ENCODE results near the gene AMACR. TPM values are rescaled to one million over a fixed set of nuclear protein-coding genes. Genes with fewer than 3 reads are reported as not detected.

Gene AMACR
- total and polyA plus RNA-seq, 2 of the 8 experiments (the other 6 are each of a cell fraction or from before 2014, with no cell fraction given) = 9.1 to 12.6 TPM

DNA sequence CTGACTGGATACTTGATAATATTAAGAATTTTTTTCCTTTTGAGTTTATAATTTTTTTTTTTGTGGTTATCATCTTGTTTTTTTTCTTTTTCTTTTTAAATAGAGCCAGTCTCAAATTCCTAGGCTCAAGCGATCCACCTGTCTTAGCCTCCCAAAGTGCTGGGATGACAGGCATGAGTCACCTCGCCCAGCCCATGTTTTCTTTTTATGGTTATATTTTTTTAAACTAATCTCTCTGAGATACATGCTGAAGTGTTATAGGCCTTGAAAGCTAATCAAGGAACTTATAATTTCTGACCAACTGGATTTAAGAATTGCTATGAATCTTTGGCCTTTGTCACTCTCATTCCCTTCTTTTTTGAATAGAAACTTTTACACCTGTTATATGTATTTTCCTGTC lies 6.8 kb upstream of the AMACR start:
- TF ChIP-seq POLR2A (IDR thresholded peaks at IDR 0.05; ENCODE audit: control extremely low read depth in 1 of 2, low read depth in 2 of 2, low read length in 2 of 2) (no peak), KDM5A (IDR thresholded peaks at IDR 0.05; ENCODE audit: low read length) (no peak), EZH2 (IDR thresholded peaks at IDR 0.05; ENCODE audit: low read depth, low read length, severe bottlenecking) (no peak), CREB1 (IDR thresholded peaks at IDR 0.05) (no peak), EGR1 (IDR thresholded peaks at IDR 0.05; ENCODE audit: borderline replicate concordance, low read depth, low read length) (no peak), TAF7 (optimal IDR thresholded peaks at IDR 0.05; ENCODE audit: borderline replicate concordance, low read depth, low read length) (no peak), SIN3A (conservative IDR thresholded peaks at IDR 0.05 in 1 of 2, IDR thresholded peaks at IDR 0.05 in 1 of 2; ENCODE audit: low read depth in 1 of 2, low read length in 2 of 2) (no peak), SP4 (IDR thresholded peaks at IDR 0.05; ENCODE audit: low read length) (no peak), BACH1 (IDR thresholded peaks at IDR 0.05; ENCODE audit: low read length) (no peak)
- TF ChIP-seq, protein P1, sequence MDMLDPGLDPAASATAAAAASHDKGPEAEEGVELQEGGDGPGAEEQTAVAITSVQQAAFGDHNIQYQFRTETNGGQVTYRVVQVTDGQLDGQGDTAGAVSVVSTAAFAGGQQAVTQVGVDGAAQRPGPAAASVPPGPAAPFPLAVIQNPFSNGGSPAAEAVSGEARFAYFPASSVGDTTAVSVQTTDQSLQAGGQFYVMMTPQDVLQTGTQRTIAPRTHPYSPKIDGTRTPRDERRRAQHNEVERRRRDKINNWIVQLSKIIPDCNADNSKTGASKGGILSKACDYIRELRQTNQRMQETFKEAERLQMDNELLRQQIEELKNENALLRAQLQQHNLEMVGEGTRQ (IDR thresholded peaks at IDR 0.05; ENCODE audit: low read length) = no peak
- TF ChIP-seq, protein P2, sequence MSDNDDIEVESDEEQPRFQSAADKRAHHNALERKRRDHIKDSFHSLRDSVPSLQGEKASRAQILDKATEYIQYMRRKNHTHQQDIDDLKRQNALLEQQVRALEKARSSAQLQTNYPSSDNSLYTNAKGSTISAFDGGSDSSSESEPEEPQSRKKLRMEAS (IDR thresholded peaks at IDR 0.05) = no peak

More for the DNA sequence above, 6.8 kb upstream of the AMACR start:
- no peaks in the 10 kb centered on the region for H3K23me2 ChIP-seq (ENCODE audit: low read depth, low read length)
- no peak overlapping the region for H3K23ac ChIP-seq (ENCODE audit: insufficient read length)
- 98% methylated on average over 2 of the region's 2 CpGs; no CpG with 5 or more reads in 1 of the 2 experiments for WGBS, 2 experiments (ENCODE audit: extremely low coverage in 1 of 2, insufficient coverage in 1 of 2, insufficient read length in 1 of 2, insufficient replicate concordance in 2 of 2, low coverage in 1 of 2, low lambda C conversion rate in 2 of 2, missing lambda C conversion rate in 1 of 2)
- no peak overlapping the region for H3K18ac ChIP-seq (ENCODE audit: extremely low read depth, low read length)
- H2BK5ac ChIP-seq (ENCODE audit: low read depth, low read length) = no peak overlapping the region
- no peaks in the 10 kb centered on the region for H3K79me2 ChIP-seq (ENCODE audit: control insufficient read depth in 1 of 2, insufficient read depth in 2 of 2, low read length in 2 of 2)
- no peaks in the 10 kb centered on the region for H3K36me3 ChIP-seq (ENCODE audit: control insufficient read depth in 2 of 4, insufficient read depth in 4 of 4, low read length in 3 of 4)
- no peak overlapping the region for H3K27ac ChIP-seq (ENCODE audit: low read depth, low read length)
- no peak overlapping the region for H4K91ac ChIP-seq (replicated peaks; ENCODE audit: insufficient read length, low read length)
- no peak overlapping the region for H3K56ac ChIP-seq (replicated peaks; ENCODE audit: insufficient read length, low read depth, low read length)
- no peak overlapping the region for H4K8ac ChIP-seq (ENCODE audit: extremely low read depth, insufficient read depth, low read length)
- H3K4me1 ChIP-seq (replicated peaks in 1 of 4; ENCODE audit: control insufficient read depth in 3 of 4, insufficient read depth in 4 of 4, low read length in 3 of 4) = no peaks in the 10 kb centered on the region
- no peak overlapping the region for H4K5ac ChIP-seq (ENCODE audit: insufficient read length, low read depth, low read length)
- no peak overlapping the region for H2BK15ac ChIP-seq (ENCODE audit: low read length)
- H3K79me1 ChIP-seq (ENCODE audit: low read depth, low read length) = no peaks in the 10 kb centered on the region
- CTCF ChIA-PET (ENCODE audit: partially characterized antibody) = no interaction called here
- H3K14ac ChIP-seq (ENCODE audit: insufficient read length) = no peak overlapping the region
- no peaks in the 10 kb centered on the region for H4K20me1 ChIP-seq (replicated peaks in 1 of 2; ENCODE audit: control insufficient read depth in 1 of 2, insufficient read depth in 2 of 2, low read length in 2 of 2)
- no peaks in the 10 kb centered on the region for H3K9me3 ChIP-seq (ENCODE audit: insufficient read depth in 2 of 2, low read depth in 1 of 2, low read length in 1 of 2)
- no peak overlapping the region for H3K4me2 ChIP-seq (ENCODE audit: insufficient read depth in 1 of 2, low read depth in 2 of 2, low read length in 2 of 2)
- no peak for DNase-seq (ENCODE audit: low read depth in 1 of 2, low spot score in 2 of 2)
- H3K9ac ChIP-seq (replicated peaks in 1 of 4; ENCODE audit: extremely low read depth in 1 of 4, low read depth in 3 of 4, low read length in 3 of 4) = no peak overlapping the region
- no peak overlapping the region for H3K4me3 ChIP-seq (ENCODE audit: extremely low read depth in 1 of 4, insufficient read depth in 2 of 4, low read depth in 3 of 4, low read length in 4 of 4)
- no peak overlapping the region for H2AK5ac ChIP-seq (ENCODE audit: low read depth, low read length)
- H2BK120ac ChIP-seq (replicated peaks; ENCODE audit: low read depth, low read length) = no peak overlapping the region
- no peak overlapping the region for H3K4ac ChIP-seq (replicated peaks; ENCODE audit: insufficient read length, low read depth, low read length)
- H2BK12ac ChIP-seq (ENCODE audit: low read depth, low read length) = no peak overlapping the region
- FAIRE-seq = no peak
- POLR2A ChIA-PET (ENCODE audit: partially characterized antibody) = no interaction called here
- H2AFZ ChIP-seq (ENCODE audit: low read length) = no peak overlapping the region
- no peaks in the 10 kb centered on the region for H3K27me3 ChIP-seq (replicated peaks in 1 of 4; ENCODE audit: control insufficient read depth in 3 of 4, extremely low read depth in 1 of 4, insufficient read depth in 3 of 4, low read length in 3 of 4)
- H2BK20ac ChIP-seq (ENCODE audit: low read length) = no peak overlapping the region

Data from H1 (cell line).